SK-N-SH treated with all-trans-retinoic acid at 6 μM for 48 hours (cell line): ENCODE results near the gene RBFOX2.

Experiments
- CREB5 ChIP-seq: fragments of 250-450 bp; sonication (Bioruptor Pico); IDR thresholded peaks from 2 replicates; pipeline ENCODE4 v1.5.1; 2020; ENCODE audit warnings: low read depth, mild to moderate bottlenecking, moderate library complexity
- CSRNP3 ChIP-seq: fragments of 250-450 bp; sonication (Bioruptor Pico); IDR thresholded peaks from 2 replicates; pipeline ENCODE4 v1.5.1; 2021; ENCODE audit warnings: mild to moderate bottlenecking, moderate library complexity
- PPARA ChIP-seq: fragments of 250-450 bp; sonication (Bioruptor Pico); IDR thresholded peaks from 2 replicates; pipeline ENCODE4 v1.5.0; 2020; ENCODE audit warnings: mild to moderate bottlenecking, borderline replicate concordance
- RARB ChIP-seq: fragments of 250-450 bp; sonication (Bioruptor Pico); IDR thresholded peaks from 2 replicates; pipeline ENCODE4 v1.8.0; 2021; ENCODE audit warnings: mild to moderate bottlenecking, moderate library complexity
- ZC3H10 ChIP-seq: fragments of 250-450 bp; sonication (Bioruptor Pico); IDR thresholded peaks from 2 replicates; pipeline ENCODE4 v1.5.1; 2021; ENCODE audit warnings: mild to moderate bottlenecking, moderate library complexity
- ZFP3 ChIP-seq: fragments of 250-450 bp; sonication (Bioruptor Pico); IDR thresholded peaks from 2 replicates; pipeline ENCODE4 v1.5.0; 2020; ENCODE audit warnings: mild to moderate bottlenecking, moderate library complexity
- ZFP30 ChIP-seq: fragments of 450-650 bp; formaldehyde crosslinking; IDR thresholded peaks from 2 replicates; pipeline ENCODE4 v1.5.0; 2022; ENCODE audit warnings: mild to moderate bottlenecking, moderate library complexity
- ZNF565 ChIP-seq: fragments of 450-650 bp; formaldehyde crosslinking; conservative IDR thresholded peaks from 2 replicates; pipeline ENCODE4 v1.5.0; 2020; ENCODE audit warnings: low read depth, mild to moderate bottlenecking, moderate library complexity
- ZNF8 ChIP-seq: fragments of 450-650 bp; formaldehyde crosslinking; IDR thresholded peaks from 2 replicates; pipeline ENCODE4 v1.5.0; 2020; ENCODE audit warnings: mild to moderate bottlenecking, moderate library complexity

- no peak for TF ChIP-seq RARB (CRISPR knock-in tag)
- no peak for TF ChIP-seq ZNF8 (CRISPR knock-in tag)
- TF ChIP-seq ZFP3 (CRISPR knock-in tag): no peak
- TF ChIP-seq ZFP30 (CRISPR knock-in tag): no peak
- no peak for TF ChIP-seq CREB5
- TF ChIP-seq ZC3H10 (CRISPR knock-in tag): no peak
- TF ChIP-seq ZNF565 (CRISPR knock-in tag): no peak
- no peak for TF ChIP-seq PPARA
- TF ChIP-seq CSRNP3 (CRISPR knock-in tag): no peak
Measured at GRCh38 chr22:35960854-35961253, 67.8 kb downstream of the RBFOX2 start.
